ENCODE results near the gene BCAS3.

The BCAS3 gene

DNA sequence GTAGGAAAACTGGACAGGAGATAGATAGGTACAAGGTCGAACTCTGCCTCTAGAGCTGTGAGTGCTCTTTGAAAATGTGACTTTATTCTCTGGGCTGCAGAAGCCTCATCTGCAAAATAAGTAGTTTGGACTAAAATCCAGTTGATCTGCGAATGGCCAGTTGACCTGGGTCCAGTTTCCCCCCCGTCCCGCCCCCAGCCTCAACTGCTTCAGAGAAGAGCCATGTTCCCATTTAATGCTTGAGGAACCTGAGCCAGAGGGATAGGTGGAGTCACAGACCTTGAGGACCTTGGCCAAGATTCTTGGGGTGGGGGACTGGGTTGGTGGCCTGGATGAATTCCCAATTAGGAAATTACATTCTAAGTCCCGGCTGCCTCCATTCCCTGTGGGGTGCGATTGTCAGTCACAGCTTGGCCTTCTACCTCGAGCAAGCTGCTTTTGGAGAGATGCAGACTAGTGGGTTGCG lies 736.0 kb downstream of the BCAS3 start:
- Histone ChIP-seq H3K4me2 (ENCODE audit: low read length) (no peak overlapping the region), H3K4me1 (ENCODE audit: control insufficient read depth, low read length) (peaks cover 15% of the 10 kb centered on the region)

DNA sequence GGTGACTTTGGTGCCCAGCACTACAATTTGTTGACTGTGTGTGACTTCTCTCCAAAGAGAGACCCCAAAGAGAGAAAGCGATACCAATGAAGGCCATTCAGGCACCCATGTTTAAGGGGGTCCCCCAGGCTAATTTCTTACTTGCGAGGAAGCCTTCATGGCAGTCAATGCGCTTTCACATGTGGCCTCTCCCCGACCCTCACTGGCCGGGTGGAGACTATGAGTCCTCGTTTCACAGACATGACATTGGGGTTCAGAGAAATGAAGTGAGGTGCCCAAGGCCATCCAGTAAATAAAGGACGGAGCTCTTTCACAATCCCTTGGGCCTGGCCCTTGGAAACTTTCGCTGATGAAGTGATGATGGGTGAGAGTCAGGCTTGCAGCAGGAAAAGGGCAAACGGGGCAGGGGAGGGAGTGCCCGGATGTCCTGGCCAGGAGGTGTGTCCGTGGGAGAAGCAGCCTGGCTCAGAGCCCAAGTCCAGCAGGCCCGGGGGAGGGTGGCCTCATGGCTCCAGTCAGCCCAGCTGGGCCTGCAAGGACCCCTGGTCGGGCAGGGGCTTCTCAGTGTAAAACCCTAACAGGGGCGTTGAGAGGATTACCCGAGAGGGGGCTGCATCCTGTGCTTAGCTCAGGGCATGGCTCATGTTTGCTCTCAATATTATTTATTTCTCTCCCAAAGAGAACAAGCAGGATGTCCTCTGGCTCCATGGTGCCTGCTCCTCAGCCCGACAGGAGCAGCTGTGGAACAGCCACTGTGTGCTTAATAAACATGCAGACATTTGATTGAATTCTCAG lies 736.7 kb downstream of the BCAS3 start:
- Histone ChIP-seq H4K20me1 (ENCODE audit: control insufficient read depth, insufficient read depth, low read depth, low read length) (no peaks in the 10 kb centered on the region), H3K36me3 (ENCODE audit: control insufficient read depth, low read length) (no peaks in the 10 kb centered on the region), H3K9me2 (replicated peaks; ENCODE audit: control insufficient read depth, low read length) (no peaks in the 10 kb centered on the region), H3K9me3 (ENCODE audit: control insufficient read depth, insufficient read depth, low read length) (no peaks in the 10 kb centered on the region), H3K4me3 (ENCODE audit: low read length) (no peak overlapping the region), H3F3A (ENCODE audit: control insufficient read depth, insufficient read depth) (no peaks in the 10 kb centered on the region), H3K4me2 (ENCODE audit: low read length) (no peak overlapping the region), H3K27ac (ENCODE audit: low read depth, low read length) (no peak overlapping the region), H3K79me2 (ENCODE audit: control insufficient read depth, low read length) (no peaks in the 10 kb centered on the region), H3K27me3 (ENCODE audit: control insufficient read depth, low read length) (peaks cover 31% of the 10 kb centered on the region), H3K4me1 (ENCODE audit: control insufficient read depth, low read length) (peaks cover 12% of the 10 kb centered on the region)
- TF ChIP-seq EZH2phosphoT487 (IDR thresholded peaks at IDR 0.05; ENCODE audit: borderline replicate concordance, low read length) = no peak
- TF ChIP-seq, protein P1, sequence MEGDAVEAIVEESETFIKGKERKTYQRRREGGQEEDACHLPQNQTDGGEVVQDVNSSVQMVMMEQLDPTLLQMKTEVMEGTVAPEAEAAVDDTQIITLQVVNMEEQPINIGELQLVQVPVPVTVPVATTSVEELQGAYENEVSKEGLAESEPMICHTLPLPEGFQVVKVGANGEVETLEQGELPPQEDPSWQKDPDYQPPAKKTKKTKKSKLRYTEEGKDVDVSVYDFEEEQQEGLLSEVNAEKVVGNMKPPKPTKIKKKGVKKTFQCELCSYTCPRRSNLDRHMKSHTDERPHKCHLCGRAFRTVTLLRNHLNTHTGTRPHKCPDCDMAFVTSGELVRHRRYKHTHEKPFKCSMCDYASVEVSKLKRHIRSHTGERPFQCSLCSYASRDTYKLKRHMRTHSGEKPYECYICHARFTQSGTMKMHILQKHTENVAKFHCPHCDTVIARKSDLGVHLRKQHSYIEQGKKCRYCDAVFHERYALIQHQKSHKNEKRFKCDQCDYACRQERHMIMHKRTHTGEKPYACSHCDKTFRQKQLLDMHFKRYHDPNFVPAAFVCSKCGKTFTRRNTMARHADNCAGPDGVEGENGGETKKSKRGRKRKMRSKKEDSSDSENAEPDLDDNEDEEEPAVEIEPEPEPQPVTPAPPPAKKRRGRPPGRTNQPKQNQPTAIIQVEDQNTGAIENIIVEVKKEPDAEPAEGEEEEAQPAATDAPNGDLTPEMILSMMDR (IDR thresholded peaks at IDR 0.05; ENCODE audit: low read depth, low read length, poor library complexity, severe bottlenecking) = no peak

More for the DNA sequence above, 736.0 kb downstream of the BCAS3 start:
- no peaks in the 10 kb centered on the region for H3K79me2 ChIP-seq (ENCODE audit: control insufficient read depth, low read length)
- H4K20me1 ChIP-seq (ENCODE audit: control insufficient read depth, insufficient read depth, low read depth, low read length) = no peaks in the 10 kb centered on the region
- peaks cover 37% of the 10 kb centered on the region for H3K27me3 ChIP-seq (ENCODE audit: control insufficient read depth, low read length)
- H3K9me2 ChIP-seq (replicated peaks; ENCODE audit: control insufficient read depth, low read length) = no peaks in the 10 kb centered on the region
- H3K4me3 ChIP-seq (ENCODE audit: low read length) = no peak overlapping the region
- no peak for TF ChIP-seq EZH2phosphoT487 (IDR thresholded peaks at IDR 0.05; ENCODE audit: borderline replicate concordance, low read length)
- TF ChIP-seq, protein P1 (IDR thresholded peaks at IDR 0.05; ENCODE audit: low read depth, low read length, poor library complexity, severe bottlenecking) = no peak
- no peak overlapping the region for H3K27ac ChIP-seq (ENCODE audit: low read depth, low read length)
- no peaks in the 10 kb centered on the region for H3K9me3 ChIP-seq (ENCODE audit: control insufficient read depth, insufficient read depth, low read length)
- H3F3A ChIP-seq (ENCODE audit: control insufficient read depth, insufficient read depth) = no peaks in the 10 kb centered on the region
- no peaks in the 10 kb centered on the region for H3K36me3 ChIP-seq (ENCODE audit: control insufficient read depth, low read length)

DNA sequence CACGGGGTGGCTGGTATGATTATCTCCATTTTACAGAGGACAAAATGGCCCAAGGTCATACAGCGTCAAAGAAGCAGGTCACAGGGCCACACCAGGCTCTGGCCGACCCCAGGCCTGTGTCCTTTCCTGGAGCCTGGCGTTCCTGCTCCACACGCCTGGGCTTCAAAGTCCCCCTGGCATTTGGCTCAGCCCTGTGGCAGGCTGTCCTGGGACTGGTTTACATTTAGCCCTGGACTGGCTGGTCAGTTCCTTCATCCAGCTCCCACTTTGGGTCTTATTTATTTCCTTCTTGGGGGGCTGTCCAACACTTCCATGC lies 737.2 kb downstream of the BCAS3 start:
- Histone ChIP-seq H3K36me3 (ENCODE audit: control insufficient read depth, low read length) (no peaks in the 10 kb centered on the region), H3K79me2 (ENCODE audit: control insufficient read depth, low read length) (no peaks in the 10 kb centered on the region), H4K20me1 (ENCODE audit: control insufficient read depth, insufficient read depth, low read depth, low read length) (no peaks in the 10 kb centered on the region), H3F3A (ENCODE audit: control insufficient read depth, insufficient read depth) (no peaks in the 10 kb centered on the region), H3K9me3 (ENCODE audit: control insufficient read depth, insufficient read depth, low read length) (no peaks in the 10 kb centered on the region), H3K9me2 (replicated peaks; ENCODE audit: control insufficient read depth, low read length) (no peaks in the 10 kb centered on the region), H3K4me1 (ENCODE audit: control insufficient read depth, low read length) (peaks cover 12% of the 10 kb centered on the region), H3K4me2 (ENCODE audit: low read length) (no peak overlapping the region), H3K27me3 (ENCODE audit: control insufficient read depth, low read length) (peaks cover 29% of the 10 kb centered on the region), H3K4me3 (ENCODE audit: low read length) (no peak overlapping the region), H3K27ac (ENCODE audit: low read depth, low read length) (no peak overlapping the region)
- TF ChIP-seq, protein P1 (IDR thresholded peaks at IDR 0.05; ENCODE audit: low read depth, low read length, poor library complexity, severe bottlenecking) = no peak
- TF ChIP-seq EZH2phosphoT487 (IDR thresholded peaks at IDR 0.05; ENCODE audit: borderline replicate concordance, low read length) = no peak

Data from DOHH2 (cell line).